Measurements from ENCODE around the gene HAGH. TPM values are rescaled to one million over a fixed set of nuclear protein-coding genes. Genes with fewer than 3 reads are reported as not detected.

The HAGH gene
- polyA plus RNA-seq, 4 donors: 49.4 to 167 (median 102) TPM

DNA sequence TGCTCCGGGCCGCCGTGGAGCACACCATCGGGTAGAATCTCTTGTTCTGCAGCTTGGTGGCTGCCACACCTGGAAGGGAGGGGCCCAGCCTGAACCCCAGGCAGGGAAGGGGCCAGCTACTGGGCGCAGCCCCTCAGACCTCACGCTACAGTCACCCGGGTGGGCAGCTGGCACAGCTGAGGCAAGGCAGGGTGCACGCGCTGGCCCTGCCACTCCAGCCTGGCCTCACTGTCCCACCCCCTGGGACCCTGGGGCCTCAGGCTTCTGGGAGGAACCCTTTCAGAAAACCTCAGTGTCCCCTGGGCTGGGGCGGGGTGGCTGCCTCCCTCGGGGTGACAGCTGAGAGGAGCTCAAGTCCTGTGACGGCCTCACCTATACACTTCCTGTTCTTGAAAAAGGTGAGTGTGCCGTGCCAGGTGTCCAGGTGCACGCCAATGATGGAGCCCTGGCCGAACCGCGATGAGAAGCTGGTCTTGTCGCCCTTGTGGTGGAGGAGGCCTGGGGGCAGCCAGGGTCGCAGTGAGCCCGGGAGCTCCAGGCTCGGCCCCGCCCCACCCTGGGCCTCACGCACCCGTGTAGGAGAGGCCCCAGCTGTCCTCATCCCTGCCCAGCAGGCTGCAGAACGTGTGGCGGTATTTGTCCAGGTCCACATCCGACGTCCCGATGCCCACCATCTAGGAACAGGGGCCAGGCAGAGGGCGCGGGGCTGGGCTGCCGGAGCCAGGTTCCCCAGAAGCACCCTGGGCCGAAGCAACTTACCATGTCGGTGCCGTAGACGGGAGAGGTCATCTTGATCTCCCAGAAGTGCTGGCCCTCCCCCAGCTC lies 49.0 kb downstream of the HAGH start:
- H3K27me3 ChIP-seq (ENCODE audit: control insufficient read depth in 3 of 3, insufficient read depth in 3 of 3, low read length in 3 of 3): no peaks in the 10 kb centered on the region
- no peaks in the 10 kb centered on the region for H3K9me3 ChIP-seq (ENCODE audit: control insufficient read depth in 2 of 2, insufficient read depth in 1 of 2, low read depth in 1 of 2, low read length in 1 of 2)
- H3K4me1 ChIP-seq (ENCODE audit: control insufficient read depth in 3 of 3, insufficient read depth in 2 of 3, low read depth in 1 of 3, low read length in 2 of 3): peaks cover 3 to 33% (median 10%) of the 10 kb centered on the region in 3 donors
- H3K36me3 ChIP-seq (ENCODE audit: control insufficient read depth in 3 of 3, insufficient read depth in 2 of 3, low read depth in 1 of 3, low read length in 3 of 3): peaks cover 4 to 74% (median 5%) of the 10 kb centered on the region in 3 donors
- no peak overlapping the region for H3K4me3 ChIP-seq (ENCODE audit: low read depth in 1 of 3, low read length in 3 of 3)
- no peak for DNase-seq
- no peak for FAIRE-seq
- H3K27ac ChIP-seq (ENCODE audit: low read depth in 1 of 3, low read length in 2 of 3): no peak overlapping the region
- 77 to 79% (median 78%) methylated on average over 33 to 36 of the region's 36 CpGs for WGBS, 3 donors

- H3K36me3 ChIP-seq (ENCODE audit: control insufficient read depth in 3 of 3, insufficient read depth in 2 of 3, low read depth in 1 of 3, low read length in 3 of 3): peaks cover 4 to 78% (median 5%) of the 10 kb centered on the region in 3 donors
- no peaks in the 10 kb centered on the region for H3K9me3 ChIP-seq (ENCODE audit: control insufficient read depth in 2 of 2, insufficient read depth in 1 of 2, low read depth in 1 of 2, low read length in 1 of 2)
- H3K4me1 ChIP-seq (ENCODE audit: control insufficient read depth in 3 of 3, insufficient read depth in 2 of 3, low read depth in 1 of 3, low read length in 2 of 3): peaks cover 3 to 33% (median 10%) of the 10 kb centered on the region in 3 donors
- DNase-seq (no peak), FAIRE-seq (no peak)
- no peak overlapping the region for H3K27ac ChIP-seq (ENCODE audit: low read depth in 1 of 3, low read length in 2 of 3)
- WGBS, 3 donors: 90 to 93% (median 93%) methylated on average over 18 to 22 of the region's 22 CpGs
- H3K4me3 ChIP-seq (ENCODE audit: low read depth in 1 of 3, low read length in 3 of 3): no peak overlapping the region
- H3K27me3 ChIP-seq (ENCODE audit: control insufficient read depth in 3 of 3, insufficient read depth in 3 of 3, low read length in 3 of 3): no peaks in the 10 kb centered on the region
These were observed 49.6 kb downstream of the HAGH start for GRCh38 chr16:1776991-1777374.

GRCh38 chr16:1776672-1776955 lies 50.0 kb downstream of the HAGH start:
- Histone ChIP-seq H3K36me3 (ENCODE audit: control insufficient read depth in 3 of 3, insufficient read depth in 2 of 3, low read depth in 1 of 3, low read length in 3 of 3) (peaks cover 4 to 81% (median 5%) of the 10 kb centered on the region in 3 donors), H3K27ac (ENCODE audit: low read depth in 1 of 3, low read length in 2 of 3) (no peak overlapping the region), H3K9me3 (ENCODE audit: control insufficient read depth in 2 of 2, insufficient read depth in 1 of 2, low read depth in 1 of 2, low read length in 1 of 2) (no peaks in the 10 kb centered on the region), H3K4me1 (ENCODE audit: control insufficient read depth in 3 of 3, insufficient read depth in 2 of 3, low read depth in 1 of 3, low read length in 2 of 3) (peaks cover 3 to 33% (median 10%) of the 10 kb centered on the region in 3 donors), H3K27me3 (ENCODE audit: control insufficient read depth in 3 of 3, insufficient read depth in 3 of 3, low read length in 3 of 3) (no peaks in the 10 kb centered on the region), H3K4me3 (ENCODE audit: low read depth in 1 of 3, low read length in 3 of 3) (no peak overlapping the region)
- 83 to 87% (median 84%) methylated on average over 13 of the region's 13 CpGs for whole genome bisulfite sequencing, 3 donors
- FAIRE-seq (no peak), DNase-seq (no peak)

DNA sequence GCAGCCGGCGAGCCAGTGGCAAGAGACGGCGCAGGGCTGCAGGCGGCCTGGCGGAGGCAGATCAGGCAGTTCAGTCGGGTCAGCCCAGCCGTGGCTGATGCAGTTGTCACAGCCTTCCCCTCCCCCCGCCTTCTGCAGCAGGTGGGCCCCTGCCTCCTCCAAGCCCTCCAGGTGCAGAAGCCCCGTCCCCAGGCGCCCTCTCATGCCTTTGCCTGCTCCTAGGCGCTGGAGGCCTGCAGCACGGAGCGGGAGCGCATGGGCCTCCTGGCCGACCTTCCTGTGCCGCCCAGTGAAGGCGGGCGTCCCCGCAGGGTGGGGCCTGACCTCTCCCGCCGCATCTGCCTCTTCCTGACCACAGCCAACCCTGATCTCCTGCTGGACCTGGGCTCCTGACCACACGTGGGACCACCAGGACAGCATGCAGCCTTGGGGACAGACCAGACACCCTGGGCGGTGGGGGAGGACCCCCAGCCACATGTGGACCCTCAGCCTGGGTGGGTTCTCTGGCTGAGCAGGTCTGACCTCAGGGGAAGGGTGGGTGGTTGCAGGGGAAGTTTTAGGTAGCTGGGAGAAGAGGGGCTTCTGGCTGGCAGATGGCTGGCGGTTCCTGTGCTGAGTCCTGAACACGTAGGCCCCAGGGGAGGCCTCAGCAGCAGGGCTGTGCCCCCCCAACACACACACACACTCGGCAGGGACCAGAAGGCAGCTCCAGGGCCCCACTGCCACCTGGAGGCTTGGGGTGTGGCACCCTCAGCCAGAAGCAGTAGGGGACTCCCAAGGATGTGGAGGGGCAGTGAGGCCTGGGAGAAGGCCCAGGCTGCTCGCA lies 50.6 kb downstream of the HAGH start:
- H3K9me3 ChIP-seq (ENCODE audit: control insufficient read depth in 2 of 2, insufficient read depth in 1 of 2, low read depth in 1 of 2, low read length in 1 of 2): no peaks in the 10 kb centered on the region
- FAIRE-seq: no peak
- no peaks in the 10 kb centered on the region for H3K27me3 ChIP-seq (ENCODE audit: control insufficient read depth in 3 of 3, insufficient read depth in 3 of 3, low read length in 3 of 3)
- peaks cover 4 to 77% (median 5%) of the 10 kb centered on the region in 3 donors for H3K36me3 ChIP-seq (ENCODE audit: control insufficient read depth in 3 of 3, insufficient read depth in 2 of 3, low read depth in 1 of 3, low read length in 3 of 3)
- H3K4me1 ChIP-seq (ENCODE audit: control insufficient read depth in 3 of 3, insufficient read depth in 2 of 3, low read depth in 1 of 3, low read length in 2 of 3): peaks cover 2 to 28% (median 7%) of the 10 kb centered on the region in 3 donors
- no peak overlapping the region for H3K4me3 ChIP-seq (ENCODE audit: low read depth in 1 of 3, low read length in 3 of 3)
- 82 to 83% (median 82%) methylated on average over 26 to 28 of the region's 28 CpGs for WGBS, 3 donors
- no peak overlapping the region for H3K27ac ChIP-seq (ENCODE audit: low read depth in 1 of 3, low read length in 2 of 3)
- no peak for DNase-seq

DNA sequence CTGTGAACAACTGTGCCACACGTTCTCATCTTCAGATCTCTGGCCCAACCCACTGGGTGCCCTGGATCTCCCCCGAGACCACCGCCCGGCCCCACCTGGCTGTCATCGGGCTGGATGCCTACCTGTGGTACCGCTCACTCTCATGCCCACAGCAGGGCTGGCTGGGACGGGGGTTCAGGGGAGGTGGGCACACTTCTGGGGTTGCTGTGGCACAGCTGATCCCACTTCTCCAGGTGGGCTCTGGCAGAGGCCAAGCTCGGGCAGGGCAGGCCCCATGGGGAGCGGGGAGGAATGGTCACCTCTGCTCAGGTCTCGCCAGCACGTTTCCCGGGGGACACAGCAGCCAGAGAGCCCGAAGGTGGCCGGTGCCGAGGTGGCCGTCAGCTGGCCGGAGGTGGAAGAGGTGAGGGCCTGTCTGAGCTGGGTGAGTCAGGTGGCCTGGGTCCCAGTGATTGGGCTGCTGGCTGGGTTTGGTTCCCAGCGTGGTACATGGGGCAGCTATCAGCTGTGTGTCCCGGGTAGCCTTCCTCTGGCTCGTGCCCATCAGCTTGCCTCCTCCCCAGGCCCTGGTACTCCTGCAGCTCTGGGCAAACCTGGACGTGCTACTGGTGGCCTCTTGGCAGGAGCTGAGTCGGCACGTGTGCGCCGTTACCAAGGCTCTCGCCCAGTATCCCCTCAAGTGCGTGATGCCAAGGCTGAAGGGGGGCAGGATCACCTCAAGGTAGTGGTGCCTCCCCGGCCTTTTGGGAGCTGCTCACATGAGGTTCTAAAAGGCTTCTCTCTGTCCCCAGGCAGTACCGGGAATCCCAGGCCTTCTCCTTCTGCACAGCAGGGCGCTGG lies 51.4 kb downstream of the HAGH start:
- no peak for DNase-seq
- H3K4me3 ChIP-seq (ENCODE audit: low read depth in 1 of 3, low read length in 3 of 3): no peak overlapping the region

DNA sequence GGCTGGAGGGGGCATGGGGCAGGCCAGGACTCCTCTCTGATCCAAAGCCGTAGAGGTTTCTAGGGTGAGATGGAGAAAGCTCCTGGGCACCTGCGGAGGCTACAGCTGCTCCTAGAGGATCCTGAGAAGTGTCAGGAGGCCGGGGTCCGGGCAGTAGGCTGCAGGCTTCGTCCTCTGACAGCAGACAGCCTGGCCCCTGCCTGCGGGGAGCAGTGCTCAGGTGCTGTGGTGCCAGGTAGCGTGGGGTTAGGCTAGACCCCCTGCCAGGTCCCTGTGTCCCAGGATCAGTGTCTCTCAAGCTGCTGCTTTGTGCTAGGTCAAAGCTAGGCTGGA lies 52.2 kb downstream of the HAGH start:
- no peak for DNase-seq
- Histone ChIP-seq H3K9me3 (ENCODE audit: control insufficient read depth in 2 of 2, insufficient read depth in 1 of 2, low read depth in 1 of 2, low read length in 1 of 2) (no peaks in the 10 kb centered on the region), H3K36me3 (ENCODE audit: control insufficient read depth in 3 of 3, insufficient read depth in 2 of 3, low read depth in 1 of 3, low read length in 3 of 3) (peaks cover 4 to 72% (median 5%) of the 10 kb centered on the region in 3 donors), H3K27ac (ENCODE audit: low read depth in 1 of 3, low read length in 2 of 3) (no peak overlapping the region), H3K27me3 (ENCODE audit: control insufficient read depth in 3 of 3, insufficient read depth in 3 of 3, low read length in 3 of 3) (no peaks in the 10 kb centered on the region), H3K4me3 (ENCODE audit: low read depth in 1 of 3, low read length in 3 of 3) (peak overlapping the region in 2 of 3 donors; percentile 89 to 93), H3K4me1 (ENCODE audit: control insufficient read depth in 3 of 3, insufficient read depth in 2 of 3, low read depth in 1 of 3, low read length in 2 of 3) (peaks cover 0 to 25% (median 7%) of the 10 kb centered on the region in 3 donors)
- WGBS, 3 donors: 71 to 87% (median 86%) methylated on average over 7 of the region's 7 CpGs
- FAIRE-seq: no peak

More for the DNA sequence above, 51.4 kb downstream of the HAGH start:
- Histone ChIP-seq H3K9me3 (ENCODE audit: control insufficient read depth in 2 of 2, insufficient read depth in 1 of 2, low read depth in 1 of 2, low read length in 1 of 2) (no peaks in the 10 kb centered on the region), H3K27me3 (ENCODE audit: control insufficient read depth in 3 of 3, insufficient read depth in 3 of 3, low read length in 3 of 3) (no peaks in the 10 kb centered on the region), H3K4me1 (ENCODE audit: control insufficient read depth in 3 of 3, insufficient read depth in 2 of 3, low read depth in 1 of 3, low read length in 2 of 3) (peaks cover 0 to 28% (median 7%) of the 10 kb centered on the region in 3 donors), H3K36me3 (ENCODE audit: control insufficient read depth in 3 of 3, insufficient read depth in 2 of 3, low read depth in 1 of 3, low read length in 3 of 3) (peaks cover 4 to 72% (median 5%) of the 10 kb centered on the region in 3 donors), H3K27ac (ENCODE audit: low read depth in 1 of 3, low read length in 2 of 3) (no peak overlapping the region)
- 92 to 94% (median 93%) methylated on average over 29 to 30 of the region's 30 CpGs for WGBS, 3 donors
- FAIRE-seq: no peak

DNA sequence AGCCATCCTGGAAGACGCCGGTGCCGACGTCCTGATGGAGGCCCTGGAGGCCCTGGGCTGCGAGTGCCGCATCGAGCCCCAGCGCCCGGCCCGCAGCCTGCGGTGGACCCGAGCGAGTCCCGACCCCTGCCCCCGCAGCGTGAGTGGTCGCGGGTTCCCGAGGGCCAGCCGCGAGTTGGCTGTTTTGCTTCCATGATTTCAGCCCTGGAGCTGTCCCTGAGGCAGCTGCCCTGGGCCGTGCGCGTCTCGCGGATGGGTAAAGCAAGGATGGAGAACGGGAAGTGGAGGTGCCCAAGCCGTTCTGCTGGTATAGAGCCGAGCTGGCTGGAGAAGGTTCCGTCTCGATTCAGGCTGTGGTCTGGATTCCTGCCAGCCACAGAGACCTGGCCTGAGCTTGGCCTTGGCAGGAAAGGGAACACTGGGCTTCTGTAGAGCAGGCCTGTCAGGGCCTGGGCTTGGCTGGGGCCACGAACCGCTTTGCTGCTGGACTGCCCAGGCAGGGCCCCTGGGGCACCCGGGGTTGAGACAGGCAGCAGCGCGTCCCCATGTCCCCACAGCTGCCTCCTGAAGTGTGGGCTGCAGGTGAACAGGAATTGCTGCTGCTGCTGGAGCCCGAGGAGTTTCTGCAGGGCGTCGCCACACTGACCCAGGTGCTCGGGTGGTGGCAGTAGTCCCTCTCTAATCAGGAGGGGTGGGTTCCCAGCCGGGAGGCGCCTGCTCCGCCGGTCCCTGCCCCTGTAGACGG lies 52.8 kb downstream of the HAGH start:
- 4 to 14% (median 10%) methylated on average over 38 to 45 of the region's 45 CpGs for WGBS, 3 donors
- H3K36me3 ChIP-seq (ENCODE audit: control insufficient read depth in 3 of 3, insufficient read depth in 2 of 3, low read depth in 1 of 3, low read length in 3 of 3): peaks cover 4 to 72% (median 5%) of the 10 kb centered on the region in 3 donors
- peak overlapping the region; percentile 82 to 91 (median 87) for H3K27ac ChIP-seq (ENCODE audit: low read depth in 1 of 3, low read length in 2 of 3)
- no peaks in the 10 kb centered on the region for H3K9me3 ChIP-seq (ENCODE audit: control insufficient read depth in 2 of 2, insufficient read depth in 1 of 2, low read depth in 1 of 2, low read length in 1 of 2)
- H3K27me3 ChIP-seq (ENCODE audit: control insufficient read depth in 3 of 3, insufficient read depth in 3 of 3, low read length in 3 of 3): no peaks in the 10 kb centered on the region
- FAIRE-seq (no peak), DNase-seq (peak in 1 of 2 donors; percentile 31)
- H3K4me3 ChIP-seq (ENCODE audit: low read depth in 1 of 3, low read length in 3 of 3): peak overlapping the region; percentile 82 to 93 (median 89)
- peaks cover 0 to 20% (median 7%) of the 10 kb centered on the region in 3 donors for H3K4me1 ChIP-seq (ENCODE audit: control insufficient read depth in 3 of 3, insufficient read depth in 2 of 3, low read depth in 1 of 3, low read length in 2 of 3)
